Thyroid gland (tissue), 4 donors: ENCODE measurements around the gene CCDC74B. TPM values are rescaled to one million over a fixed set of nuclear protein-coding genes. Genes with fewer than 3 reads are reported as not detected.
"Not testable (repeated sequence)": the region's sequence is repeated elsewhere in the genome, so short reads cannot be mapped to it uniquely, and the experiment has no call there.

Experiments used
- DNase-seq, 2 donors: peaks; one replicate each; pipeline ENCODE4 v3.0.0-alpha.2; 2019
- H3K27ac ChIP-seq, 3 donors: fragments of 200-600 bp; sonication (generic); 1 replicate in 2 of 3; 2 replicates in 1 of 3; pipeline ENCODE4 v1.5.1; 2016 to 2019; ENCODE audit warnings: mild to moderate bottlenecking in 1 of 3, moderate library complexity in 1 of 3
- H3K27me3 ChIP-seq: fragments of 200-600 bp; sonication (generic); one replicate; pipeline ENCODE4 v1.5.1; 2019
- H3K36me3 ChIP-seq, 2 donors: fragments of 200-600 bp; sonication (generic); one replicate each; pipeline ENCODE4 v1.5.1; 2016 to 2019
- H3K4me1 ChIP-seq, 2 donors: fragments of 200-600 bp; sonication (generic); one replicate each; pipeline ENCODE4 v1.5.1; 2017 to 2019
- H3K4me3 ChIP-seq, 3 donors: fragments of 200-600 bp; sonication (generic); replicated peaks in 1 of 3; 1 replicate in 2 of 3; 2 replicates in 1 of 3; pipeline ENCODE4 v1.5.1; 2016; ENCODE audit warnings: mild to moderate bottlenecking in 1 of 3
- H3K9me3 ChIP-seq: fragments of 200-600 bp; sonication (generic); one replicate; pipeline ENCODE4 v1.5.1; 2017
- POLR2A ChIP-seq, 2 donors: fragments of 450-650 bp; IDR thresholded peaks; one replicate each; pipeline ENCODE4 v1.6.1; 2017; ENCODE audit warnings: antibody characterized with exemption in 2 of 2, mild to moderate bottlenecking in 2 of 2, moderate library complexity in 1 of 2
- WGBS, 2 donors: methylation state at CpG; one replicate each; pipeline ENCODE4 v1.1.5; 2017; 5-methylcytosine and 5-hydroxymethylcytosine counted together
- intact Hi-C: fragments of 100-400 bp; cut with DNase I; formaldehyde crosslinking; loops from one replicate; pipeline ENCODE4 v1.15.1; 2023
- total RNA-seq, 4 donors: library from RNA; depleted of rRNA; stranded (reverse); fragments of >200 nt; gene quantifications; one replicate each; pipeline ENCODE4 v1.2.3, GENCODE V29; 2016
- TF ChIP-seq, protein P1 (sequence below), 6 experiments: fragments of 200-600 bp in 3 of 6; fragments of 450-650 bp in 3 of 6; sonication (generic) in 3 of 6; IDR thresholded peaks; one replicate each; pipeline ENCODE4 v1.5.1; 2016 to 2019; ENCODE audit warnings: antibody characterized with exemption in 6 of 6, mild to moderate bottlenecking in 2 of 6, inconsistent platforms in 1 of 6, moderate library complexity in 1 of 6

The CCDC74B gene
- total RNA-seq, 4 donors from 2014 or later, result 9.8 to 35.1 (median 19.1) TPM

DNA sequence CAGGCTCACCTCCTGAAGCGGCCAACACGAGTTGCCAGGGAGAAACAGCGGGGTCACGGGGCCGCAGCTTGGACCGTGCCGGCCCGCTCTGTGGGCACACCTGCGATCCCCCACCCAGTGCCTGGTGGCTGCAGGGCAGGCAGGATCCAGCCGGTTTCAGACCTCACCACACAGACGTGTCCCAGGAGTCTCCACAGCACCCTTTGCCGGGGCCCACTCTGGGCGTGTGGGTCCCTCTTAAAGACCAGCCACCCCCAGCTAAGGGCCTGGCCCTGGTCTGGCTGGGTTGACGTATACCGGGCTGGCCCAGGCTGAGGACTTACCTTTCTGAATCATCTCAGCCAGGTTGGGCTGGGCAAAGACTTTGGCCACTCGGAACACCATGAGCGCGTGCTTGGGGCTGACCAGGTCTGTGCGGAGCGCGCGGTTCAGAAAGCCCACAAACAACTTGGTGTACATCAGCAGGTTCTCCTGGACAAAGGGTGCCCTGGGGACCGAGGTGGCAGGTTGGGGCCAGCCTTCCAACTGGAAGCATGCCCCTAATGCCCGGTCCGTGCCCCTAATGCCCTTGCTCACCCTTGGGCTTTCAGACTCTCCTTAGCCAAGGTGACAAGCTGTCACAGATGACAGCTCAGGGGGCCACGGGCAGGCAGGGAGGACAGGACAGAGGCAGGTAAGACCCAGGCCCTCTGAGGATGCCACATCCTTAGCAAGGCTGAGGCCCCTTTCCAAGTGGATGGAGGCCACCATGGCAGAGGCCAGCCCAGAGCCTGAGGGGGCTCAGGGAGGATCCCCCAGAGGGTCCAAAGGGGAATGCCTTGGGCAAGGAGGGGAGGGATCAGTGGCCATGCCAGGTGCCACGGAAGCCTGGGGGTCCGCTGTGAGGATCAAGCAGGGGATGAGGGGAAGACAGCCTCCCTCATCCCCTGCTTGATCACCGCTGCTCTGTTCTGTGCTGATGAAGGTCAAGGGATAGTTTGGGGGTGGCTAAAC lies 10.2 kb upstream of the CCDC74B start:
- H3K36me3 ChIP-seq, result peaks cover 13 to 19% of the 10 kb centered on the region in 2 donors
- TF ChIP-seq POLR2A (IDR thresholded peaks at IDR 0.05), result no peak
- TF ChIP-seq, protein P1, sequence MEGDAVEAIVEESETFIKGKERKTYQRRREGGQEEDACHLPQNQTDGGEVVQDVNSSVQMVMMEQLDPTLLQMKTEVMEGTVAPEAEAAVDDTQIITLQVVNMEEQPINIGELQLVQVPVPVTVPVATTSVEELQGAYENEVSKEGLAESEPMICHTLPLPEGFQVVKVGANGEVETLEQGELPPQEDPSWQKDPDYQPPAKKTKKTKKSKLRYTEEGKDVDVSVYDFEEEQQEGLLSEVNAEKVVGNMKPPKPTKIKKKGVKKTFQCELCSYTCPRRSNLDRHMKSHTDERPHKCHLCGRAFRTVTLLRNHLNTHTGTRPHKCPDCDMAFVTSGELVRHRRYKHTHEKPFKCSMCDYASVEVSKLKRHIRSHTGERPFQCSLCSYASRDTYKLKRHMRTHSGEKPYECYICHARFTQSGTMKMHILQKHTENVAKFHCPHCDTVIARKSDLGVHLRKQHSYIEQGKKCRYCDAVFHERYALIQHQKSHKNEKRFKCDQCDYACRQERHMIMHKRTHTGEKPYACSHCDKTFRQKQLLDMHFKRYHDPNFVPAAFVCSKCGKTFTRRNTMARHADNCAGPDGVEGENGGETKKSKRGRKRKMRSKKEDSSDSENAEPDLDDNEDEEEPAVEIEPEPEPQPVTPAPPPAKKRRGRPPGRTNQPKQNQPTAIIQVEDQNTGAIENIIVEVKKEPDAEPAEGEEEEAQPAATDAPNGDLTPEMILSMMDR (IDR thresholded peaks at IDR 0.05), result no peak
- H3K9me3 ChIP-seq, result no peaks in the 10 kb centered on the region
- H3K4me1 ChIP-seq, result peaks cover 32 to 40% of the 10 kb centered on the region in 2 donors
- no peak overlapping the region for H3K4me3 ChIP-seq
- H3K27ac ChIP-seq, result peak overlapping the region; percentile 23 to 63 (median 41)
- no peak for DNase-seq
- no peaks in the 10 kb centered on the region for H3K27me3 ChIP-seq
- intact Hi-C loops, result loop anchor here (5.0 kb wide), 1 partner anchor 177 kb away; no protein-coding TSS in a partner anchor
- 94% methylated on average over 3 to 18 of the region's 29 CpGs for WGBS, 2 donors

DNA sequence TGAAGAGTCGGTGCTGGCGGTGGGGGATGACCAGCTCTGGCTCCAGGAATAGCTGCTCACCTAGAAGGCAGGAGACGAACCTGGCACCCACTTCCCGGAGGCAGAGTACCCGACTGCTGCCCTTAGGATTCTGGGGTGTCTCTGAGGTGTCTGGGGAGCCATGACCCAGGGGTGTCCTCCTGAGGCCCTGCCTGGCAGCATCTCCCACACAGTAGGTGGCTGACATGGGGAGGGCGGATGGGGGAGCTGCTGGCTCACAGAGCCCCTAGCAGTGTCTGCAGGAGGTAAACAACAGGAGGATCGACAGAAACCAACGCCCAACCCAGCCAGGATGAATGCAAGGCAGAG lies 9.5 kb upstream of the CCDC74B start:
- DNase-seq, H3K27me3 ChIP-seq, H3K9me3 ChIP-seq, H3K27ac ChIP-seq, intact Hi-C loops, H3K4me3 ChIP-seq: not testable (repeated sequence)
- Histone ChIP-seq H3K4me1 (peaks cover 26 to 34% of the 10 kb centered on the region in 2 donors), H3K36me3 (peaks cover 13 to 19% of the 10 kb centered on the region in 2 donors)
- 80 to 100% methylated on average over 2 of the region's 8 CpGs for WGBS, 2 donors

- H3K9me3 ChIP-seq, H3K27me3 ChIP-seq, intact Hi-C loops, H3K27ac ChIP-seq, DNase-seq, H3K4me3 ChIP-seq: not testable (repeated sequence)
- Histone ChIP-seq H3K36me3 (peaks cover 13 to 19% of the 10 kb centered on the region in 2 donors), H3K4me1 (peaks cover 22 to 30% of the 10 kb centered on the region in 2 donors)
- 93 to 96% methylated on average over 10 to 17 of the region's 23 CpGs for WGBS, 2 donors
Measured at GRCh38 chr2:130153721-130154422, 9.0 kb upstream of the CCDC74B start.

DNA sequence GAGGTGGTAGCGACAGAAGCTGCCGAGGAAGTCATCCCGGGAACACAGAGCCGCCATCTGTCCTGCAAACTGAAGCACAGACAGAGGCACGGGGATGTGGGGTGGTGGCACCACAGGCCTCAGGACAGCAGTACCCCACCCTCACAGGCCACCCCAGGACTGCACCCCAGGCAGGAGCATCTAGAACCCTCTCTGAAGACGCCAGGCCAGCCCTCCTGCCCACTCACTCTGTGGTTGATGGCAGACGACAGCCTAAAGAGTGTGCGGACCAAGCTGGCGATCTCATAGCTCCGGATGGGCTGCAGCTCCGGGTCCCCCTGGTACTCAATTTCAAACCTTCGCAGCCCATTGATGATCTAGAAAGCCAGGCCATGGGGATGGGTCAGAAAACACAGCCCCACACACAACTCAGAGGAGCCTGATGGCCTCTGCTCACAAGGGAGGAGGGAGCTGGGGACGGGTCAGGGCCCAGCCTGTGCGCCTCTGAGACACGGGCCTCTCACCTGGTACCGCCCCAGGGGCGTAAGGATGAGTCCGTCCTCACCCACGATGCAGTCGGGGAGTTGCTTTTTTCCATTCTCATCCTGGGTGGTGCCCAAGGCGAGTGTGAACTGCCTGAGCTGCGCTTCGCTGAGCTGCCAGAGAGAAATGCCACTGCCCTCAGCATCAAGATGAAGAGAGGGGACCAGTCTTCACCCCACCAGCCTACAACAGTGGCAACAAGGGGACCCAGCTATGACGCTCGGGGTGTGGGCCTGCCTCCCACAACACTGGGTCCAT lies 8.1 kb upstream of the CCDC74B start:
- no peak for DNase-seq
- Histone ChIP-seq H3K36me3 (peaks cover 13 to 19% of the 10 kb centered on the region in 2 donors), H3K27ac (no peak overlapping the region), H3K9me3 (no peaks in the 10 kb centered on the region), H3K4me3 (no peak overlapping the region), H3K27me3 (no peaks in the 10 kb centered on the region), H3K4me1 (peaks cover 18 to 22% of the 10 kb centered on the region in 2 donors)
- TF ChIP-seq, protein P1 (IDR thresholded peaks at IDR 0.05), result no peak
- TF ChIP-seq POLR2A (IDR thresholded peaks at IDR 0.05), result no peak
- 95% methylated on average over 14 to 20 of the region's 25 CpGs for WGBS, 2 donors
- intact Hi-C loops, result no loop called here

GRCh38 chr2:130152136-130152815 lies 7.4 kb upstream of the CCDC74B start:
- H3K27ac ChIP-seq, H3K4me3 ChIP-seq, intact Hi-C loops, H3K9me3 ChIP-seq, DNase-seq, H3K27me3 ChIP-seq: not testable (repeated sequence)
- Histone ChIP-seq H3K36me3 (peaks cover 13 to 19% of the 10 kb centered on the region in 2 donors), H3K4me1 (peaks cover 11 to 15% of the 10 kb centered on the region in 2 donors)
- 94 to 96% methylated on average over 26 to 27 of the region's 27 CpGs for WGBS, 2 donors

DNA sequence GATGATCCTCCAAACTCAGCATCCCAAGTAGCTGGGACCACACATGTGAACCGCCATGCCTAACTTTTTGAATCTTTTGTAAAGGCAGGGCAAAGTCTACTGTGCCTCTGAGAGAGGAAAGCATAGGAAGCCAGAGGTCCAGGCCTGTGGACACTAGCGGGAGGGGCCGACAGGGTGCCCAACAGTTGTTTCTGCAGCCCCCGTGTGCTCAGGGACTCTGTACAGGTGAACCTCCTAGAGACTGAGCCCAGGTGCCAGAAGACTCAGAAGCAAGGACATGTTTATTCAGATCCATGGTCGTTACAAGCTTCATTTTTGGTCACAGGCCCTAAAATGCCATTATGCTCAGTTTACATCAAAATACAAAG lies 6.2 kb upstream of the CCDC74B start:
- WGBS, 2 donors, result 50 to 66% methylated on average over 2 to 5 of the region's 5 CpGs
- H3K4me1 ChIP-seq, H3K27me3 ChIP-seq, DNase-seq, H3K9me3 ChIP-seq, H3K27ac ChIP-seq, H3K4me3 ChIP-seq, intact Hi-C loops: not testable (repeated sequence)
- H3K36me3 ChIP-seq, result peaks cover 13 to 19% of the 10 kb centered on the region in 2 donors
